CD4-positive, alpha-beta T cell treated with Interleukin-6 for 4 hours (primary cell): Measurements from ENCODE around the gene ATP4B.
"Not testable (repeated sequence)": the region's sequence is repeated elsewhere in the genome, so short reads cannot be mapped to it uniquely, and the experiment has no call there.

Experiments used
- DNase-seq: peaks from one replicate; pipeline ENCODE4 v3.0.0-alpha.2; 2020; ENCODE audit warnings: mixed read lengths

ATP4B gene

GRCh38 chr13:113623491-113624234, 34.3 kb downstream of the ATP4B start:
- DNase-seq: no peak

DNA sequence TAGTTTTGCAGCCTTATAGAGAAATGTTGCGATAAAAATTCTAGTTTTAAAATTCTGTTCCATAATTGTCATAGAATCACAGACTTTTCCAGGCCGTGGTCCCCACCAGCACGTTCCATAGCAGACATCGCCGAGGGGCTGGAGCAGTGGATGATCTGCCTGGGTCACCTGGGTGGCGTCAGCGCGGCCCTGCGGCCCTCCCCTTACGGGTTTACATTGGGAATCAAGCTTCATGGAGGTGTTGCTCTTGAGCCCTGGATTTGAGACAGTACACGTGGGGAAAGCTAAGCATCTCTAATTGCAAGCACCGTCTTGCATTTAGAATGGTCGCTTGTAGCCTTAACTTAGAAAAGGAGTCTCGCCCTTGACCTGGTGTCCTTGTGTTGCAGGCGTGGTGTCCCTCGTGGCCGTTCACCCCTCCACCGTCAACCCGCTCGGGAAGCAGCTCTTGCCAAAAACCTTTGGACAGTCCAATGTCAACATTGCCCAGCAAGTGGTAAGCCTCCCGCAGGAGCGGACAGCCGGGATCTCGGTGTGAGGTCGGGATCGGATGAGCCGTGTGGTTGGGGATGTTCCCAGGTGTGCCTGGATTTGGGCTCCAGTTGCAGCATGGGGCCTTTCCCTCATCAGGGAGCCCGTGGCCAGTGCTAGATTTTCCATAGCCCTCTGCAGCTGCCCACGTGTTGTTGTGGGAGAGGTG, 35.1 kb downstream of the ATP4B start:
- no peak for DNase-seq

DNA sequence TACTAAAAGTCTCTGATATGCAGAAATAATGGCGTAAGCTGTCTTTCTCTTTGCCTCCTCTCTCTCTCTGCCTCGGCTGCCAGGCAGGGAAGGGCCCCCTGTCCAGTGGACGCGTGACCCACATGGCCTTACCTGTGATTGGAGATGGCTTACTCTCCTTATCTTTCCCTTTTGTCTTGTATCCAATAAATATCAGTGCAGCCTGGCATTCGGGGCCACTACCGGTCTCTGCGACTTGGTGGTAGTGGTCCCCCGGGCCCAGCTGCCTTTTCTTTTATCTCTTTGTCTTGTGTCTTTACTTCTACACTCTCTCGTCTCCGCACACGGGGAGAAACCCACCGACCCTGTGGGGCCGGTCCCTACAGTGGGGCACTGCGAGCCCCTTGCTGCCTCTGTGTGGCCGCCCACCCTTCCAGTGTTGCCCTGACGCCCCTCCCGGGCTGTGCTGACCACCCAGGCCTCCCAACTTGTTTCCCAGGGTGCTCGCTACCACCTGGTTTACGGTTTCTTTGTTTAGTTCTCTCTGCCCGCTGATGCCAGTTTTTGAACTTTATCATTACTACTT, 35.9 kb downstream of the ATP4B start:
- DNase-seq: not testable (repeated sequence)

GRCh38 chr13:113621498-113621897, 36.5 kb downstream of the ATP4B start:
- DNase-seq: not testable (repeated sequence)

DNA sequence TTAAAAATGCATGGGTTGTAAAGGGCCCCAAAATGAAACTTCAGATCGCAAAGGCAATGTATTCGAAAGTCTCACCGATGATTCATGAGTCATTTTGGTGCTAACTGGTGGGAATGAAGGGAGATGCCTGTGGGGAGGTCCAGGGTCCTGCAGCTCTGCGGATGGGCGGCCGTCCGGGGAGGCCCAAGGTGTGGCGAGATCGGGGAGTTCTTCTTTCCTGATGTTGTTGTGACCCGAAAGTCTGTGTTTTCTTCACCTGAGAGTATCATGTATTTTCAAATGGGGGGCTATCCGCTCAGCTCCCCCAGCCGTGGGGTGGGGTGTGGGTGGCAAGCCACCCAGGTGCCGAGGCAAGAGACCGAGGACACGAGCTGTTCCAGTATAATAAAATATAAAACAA, 37.0 kb downstream of the ATP4B start:
- DNase-seq: no peak

- DNase-seq: no peak
These were observed 37.8 kb downstream of the ATP4B start for GRCh38 chr13:113620036-113620796.

DNA sequence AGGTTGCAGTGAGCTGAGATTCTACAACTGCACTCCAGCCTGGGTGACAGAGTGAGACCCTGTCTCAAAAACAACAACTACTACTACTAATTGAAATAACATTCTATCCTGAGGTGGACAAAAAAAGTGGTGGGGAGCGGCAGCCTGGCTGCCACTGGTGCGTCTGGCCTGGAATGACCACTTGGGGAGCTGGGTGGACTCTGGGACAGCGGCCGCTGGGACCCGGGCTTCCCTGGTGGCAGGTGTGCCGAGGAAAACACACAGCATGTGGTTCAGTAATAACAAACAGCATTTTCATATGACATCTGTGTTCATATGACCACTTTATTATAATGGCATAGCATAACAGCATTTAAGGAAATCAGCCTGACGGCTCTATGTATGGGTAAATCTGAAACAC, 39.5 kb downstream of the ATP4B start:
- no peak for DNase-seq

- no peak for DNase-seq
These were observed 40.0 kb downstream of the ATP4B start for GRCh38 chr13:113617961-113618360.

GRCh38 chr13:113616991-113617749, 40.8 kb downstream of the ATP4B start:
- DNase-seq: no peak

GRCh38 chr13:113616281-113616906, 41.6 kb downstream of the ATP4B start:
- DNase-seq: no peak

- DNase-seq: no peak
These were observed 44.1 kb downstream of the ATP4B start for GRCh38 chr13:113613789-113614379.

- no peak for DNase-seq
These were observed 45.4 kb downstream of the ATP4B start for GRCh38 chr13:113612607-113613006.

DNA sequence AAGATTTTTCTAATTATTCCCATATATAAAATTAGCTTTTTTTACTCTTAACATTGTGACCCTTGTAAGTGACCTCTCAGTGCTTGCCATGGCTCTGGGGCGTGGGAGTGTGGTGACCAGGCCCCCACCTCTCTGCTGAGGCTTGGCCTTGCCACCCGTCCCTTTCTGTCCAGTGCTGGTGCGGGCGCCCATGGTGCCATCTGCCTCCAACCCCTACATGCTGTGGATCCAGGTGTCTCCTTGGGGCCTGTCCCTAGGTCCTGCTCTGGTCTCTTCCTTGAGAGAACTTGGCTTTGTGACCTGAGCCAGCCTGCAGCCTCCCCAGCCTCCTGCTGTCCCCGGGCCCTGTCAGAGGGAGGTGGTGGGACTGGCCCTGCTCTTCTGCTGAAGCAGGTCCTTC, 46.0 kb downstream of the ATP4B start:
- no peak for DNase-seq

DNA sequence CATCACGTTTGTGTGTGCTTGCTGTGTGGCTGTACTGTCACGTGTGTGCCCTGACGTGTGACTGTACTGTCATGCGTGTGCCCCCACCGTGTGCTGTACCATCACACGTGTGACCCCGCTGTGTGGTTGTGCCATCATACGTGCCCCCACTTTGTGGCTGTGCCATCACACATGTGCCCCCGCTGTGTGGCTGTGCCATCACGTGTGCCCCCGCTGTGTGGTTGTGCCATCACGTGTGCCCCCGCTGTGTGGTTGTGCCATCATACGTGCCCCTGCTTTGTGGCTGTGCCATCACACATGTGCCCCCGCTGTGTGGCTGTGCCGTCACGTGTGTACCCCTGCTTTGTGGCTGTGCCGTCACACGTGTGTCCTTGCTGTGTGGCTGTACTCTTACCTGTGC, 47.7 kb downstream of the ATP4B start:
- no peak for DNase-seq

- DNase-seq: no peak
These were observed 48.4 kb downstream of the ATP4B start for GRCh38 chr13:113609616-113610015.

- DNase-seq: no peak
These were observed 48.9 kb downstream of the ATP4B start for GRCh38 chr13:113608967-113609533.

DNA sequence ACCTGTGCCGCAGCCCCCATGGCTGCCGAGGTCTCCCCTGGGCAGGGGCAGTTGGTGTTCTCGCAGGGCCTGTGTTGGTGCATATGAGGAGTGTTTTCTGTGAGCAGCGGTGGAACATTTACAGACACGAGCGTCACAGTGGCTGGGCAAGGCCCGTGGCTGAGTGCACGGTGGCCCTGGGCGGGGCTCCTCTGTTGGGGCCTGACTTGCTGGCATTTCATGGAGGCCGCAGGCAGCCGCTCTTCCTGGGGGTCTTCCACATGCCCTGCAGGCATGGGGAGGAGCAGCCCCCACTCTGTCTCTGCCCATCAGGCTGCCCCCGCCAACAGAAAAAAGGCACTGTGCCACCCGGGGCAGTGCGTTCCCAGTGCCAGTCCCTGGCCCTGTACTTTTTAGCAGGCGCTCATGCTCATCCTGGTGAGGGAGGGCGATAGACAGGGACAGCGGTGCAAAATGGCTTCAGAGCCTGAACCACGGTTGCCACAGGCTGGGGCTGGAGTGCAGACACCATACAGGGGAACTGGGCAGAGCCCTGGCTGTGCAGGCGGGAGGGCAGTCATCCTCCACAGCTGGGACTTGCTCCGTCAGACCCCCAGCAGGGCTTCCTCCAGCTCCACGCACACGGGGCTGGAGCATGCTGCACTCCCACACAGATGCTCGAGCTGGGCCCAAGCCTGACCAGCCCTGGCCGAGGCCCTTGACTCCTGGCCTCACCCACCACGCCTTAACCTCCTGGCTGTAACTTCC, 49.9 kb downstream of the ATP4B start:
- no peak for DNase-seq

- no peak for DNase-seq
These were observed 50.7 kb downstream of the ATP4B start for GRCh38 chr13:113607056-113607888.

DNA sequence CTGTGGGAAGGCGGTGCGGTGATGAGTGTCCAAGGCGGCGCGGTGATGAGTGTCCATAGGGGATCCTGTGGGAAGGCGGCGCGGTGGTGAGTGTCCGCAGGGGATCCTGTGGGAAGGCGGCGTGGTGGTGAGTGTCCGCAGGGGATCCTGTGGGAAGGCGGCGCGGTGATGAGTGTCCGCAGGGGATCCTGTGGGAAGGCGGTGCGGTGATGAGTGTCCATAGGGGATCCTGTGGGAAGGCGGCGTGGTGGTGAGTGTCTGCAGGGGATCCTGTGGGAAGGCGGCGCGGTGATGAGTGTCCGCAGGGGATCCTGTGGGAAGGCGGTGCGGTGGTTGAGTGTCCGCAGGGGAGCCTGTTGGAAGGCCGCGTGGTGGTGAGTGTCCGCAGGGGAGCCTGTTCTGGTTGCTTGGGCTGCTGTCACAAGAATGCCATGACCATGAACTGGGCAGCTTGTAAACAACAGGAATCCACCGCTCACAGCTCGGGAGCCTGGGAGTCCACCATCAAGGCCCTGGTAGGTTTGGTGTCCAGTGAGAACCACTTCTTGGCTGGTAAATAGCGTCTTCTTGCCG, 52.0 kb downstream of the ATP4B start:
- DNase-seq: no peak
